HCT116 (cell line): Measurements from ENCODE around the gene NAV3. TPM values are rescaled to one million over a fixed set of nuclear protein-coding genes. Genes with fewer than 3 reads are reported as not detected.

ENCODE experiments used
- ATAC-seq: fragments of 200-7000 bp; cut with Tn5 transposase; 2 replicates; pipeline ENCODE4 v1.9.1; 2020; ENCODE audit warnings: mild to moderate bottlenecking, moderate library complexity
- BruUV-seq: library from RNA; stranded (reverse); fragments of 400-500 nt; replicated peaks from 2 replicates; lab custom pipeline; 2021; lab: Mats Ljungman, UMichigan
- CTCF ChIA-PET: fragments of 300-600 bp; sonication (Branson Sonifier 250); formaldehyde crosslinking; loops from one replicate; lab custom pipeline; 2021; ENCODE audit warnings: antibody characterized with exemption; lab: Charles Lee
- POLR2A ChIA-PET: fragments of 300-600, 350-600 bp; sonication (Branson Sonifier 250); formaldehyde crosslinking; loops from one replicate; lab custom pipeline; 2021; ENCODE audit warnings: antibody characterized with exemption; lab: Charles Lee
- RAD21 ChIA-PET, 2 experiments: fragments of 300-600 bp; sonication (Branson Sonifier 250); formaldehyde crosslinking; loops; one replicate each; lab custom pipeline; 2023; ENCODE audit warnings: low total read pairs in 2 of 2; ENCODE audit not compliant: uncharacterized antibody in 2 of 2, unreplicated experiment in 2 of 2, low non-redundant PET in 1 of 2; lab: Charles Lee
- DNase-seq: peaks from one replicate; pipeline ENCODE4 v3.0.0-alpha.2; 2010; ENCODE audit warnings: low read depth, low spot score
- H2AFZ ChIP-seq: fragments of 200-600 bp; shearing (Covaris generic), sonication (generic); 2 replicates; pipeline ENCODE4 v1.6.1; 2017; ENCODE audit warnings: low read depth, mixed run types, mixed read lengths, antibody characterized with exemption, low read length; ENCODE audit not compliant: poor library complexity, severe bottlenecking
- H3K27ac ChIP-seq: 2 replicates; pipeline ENCODE4 v1.5.1; 2012; ENCODE audit warnings: low read depth, low read length
- H3K27me3 ChIP-seq: fragments of 200-600 bp; sonication (generic); 2 replicates; pipeline ENCODE4 v1.6.1; 2016; ENCODE audit warnings: mixed run types, low read length, mixed read lengths; ENCODE audit not compliant: insufficient read depth
- H3K36me3 ChIP-seq, 2 experiments: fragments of 200-500 bp in 1 of 2; fragments of 200-600 bp in 1 of 2; sonication (Bioruptor generic) in 1 of 2; sonication (generic) in 1 of 2; 2 replicates each; pipeline versions ENCODE4 v1.5.1 to v1.6.1; 2014 to 2016; ENCODE audit warnings: low read length in 2 of 2, inconsistent platforms in 1 of 2, mixed read lengths in 1 of 2, mixed run types in 1 of 2; ENCODE audit not compliant: insufficient read depth in 2 of 2, control insufficient read depth in 1 of 2
- H3K4me1 ChIP-seq, 2 experiments: fragments of 200-600 bp in 1 of 2; sonication (generic) in 1 of 2; 2 replicates each; pipeline versions ENCODE4 v1.5.1 to v1.6.1; 2012 to 2017; ENCODE audit warnings: low read length in 2 of 2, inconsistent platforms in 1 of 2, mild to moderate bottlenecking in 1 of 2, mixed read lengths in 1 of 2, mixed run types in 1 of 2, moderate library complexity in 1 of 2; ENCODE audit not compliant: insufficient read depth in 2 of 2, control insufficient read depth in 1 of 2
- H3K4me2 ChIP-seq: fragments of 200-600 bp; sonication (generic); 2 replicates; pipeline ENCODE4 v1.6.1; 2017; ENCODE audit warnings: mixed run types, low read length, mixed read lengths
- H3K4me3 ChIP-seq, 2 experiments: fragments of 200-600 bp in 1 of 2; sonication (generic) in 1 of 2; replicated peaks in 1 of 2; 2 replicates each; pipeline ENCODE4 v1.5.1; 2011 to 2016; ENCODE audit warnings: low read length in 2 of 2, control low read depth in 1 of 2, low read depth in 1 of 2, mild to moderate bottlenecking in 1 of 2, mixed read lengths in 1 of 2, mixed run types in 1 of 2
- H3K79me2 ChIP-seq: fragments of 200-600 bp; sonication (generic); 2 replicates; pipeline ENCODE4 v1.6.1; 2017; ENCODE audit warnings: mild to moderate bottlenecking, mixed run types, low read length, moderate library complexity, mixed read lengths; ENCODE audit not compliant: insufficient read depth
- H3K9ac ChIP-seq: fragments of 200-600 bp; sonication (generic); 2 replicates; pipeline ENCODE4 v1.6.1; 2016; ENCODE audit warnings: low read length, mixed read lengths
- H3K9me2 ChIP-seq: fragments of 200-600 bp; sonication (generic), shearing (Covaris generic); 2 replicates; pipeline ENCODE4 v1.6.1; 2017; ENCODE audit warnings: mixed run types, mild to moderate bottlenecking, moderate library complexity; ENCODE audit not compliant: insufficient read depth
- H3K9me3 ChIP-seq, 2 experiments: fragments of 200-500 bp in 1 of 2; fragments of 200-600 bp in 1 of 2; sonication (Bioruptor generic) in 1 of 2; sonication (generic) in 1 of 2; 2 replicates each; pipeline ENCODE4 v1.6.1; 2014 to 2017; ENCODE audit warnings: low read length in 2 of 2, mixed read lengths in 2 of 2, inconsistent platforms in 1 of 2, low read depth in 1 of 2, mild to moderate bottlenecking in 1 of 2, mixed run types in 1 of 2, moderate library complexity in 1 of 2; ENCODE audit not compliant: control insufficient read depth in 1 of 2, insufficient read depth in 1 of 2
- H4K20me1 ChIP-seq: fragments of 200-600 bp; sonication (generic), shearing (Covaris generic); 2 replicates; pipeline ENCODE4 v1.6.1; 2017; ENCODE audit warnings: mixed run types, mild to moderate bottlenecking, moderate library complexity; ENCODE audit not compliant: insufficient read depth
- CBX3 ChIP-seq: IDR thresholded peaks from 2 replicates; pipeline ENCODE4 v1.6.1; 2012; ENCODE audit warnings: low read depth
- ELF1 ChIP-seq: IDR thresholded peaks from 2 replicates; pipeline ENCODE4 v1.6.1; 2012; ENCODE audit warnings: low read depth, borderline replicate concordance
- EZH2 ChIP-seq: fragments of 200-600 bp; sonication (generic); IDR thresholded peaks from 2 replicates; pipeline ENCODE4 v1.6.1; 2017; ENCODE audit warnings: antibody characterized with exemption, mixed run types
- EZH2phosphoT487 ChIP-seq: fragments of 200-600 bp; IDR thresholded peaks from 2 replicates; pipeline ENCODE4 v1.6.1; 2018; ENCODE audit warnings: antibody characterized with exemption, borderline replicate concordance
- POLR2AphosphoS5 ChIP-seq: IDR thresholded peaks from 2 replicates; pipeline ENCODE4 v1.6.1; 2011; ENCODE audit warnings: mild to moderate bottlenecking, low read depth, low read length, moderate library complexity
- SIN3A ChIP-seq: IDR thresholded peaks from 2 replicates; pipeline ENCODE4 v1.6.1; 2012; ENCODE audit warnings: low read depth
- SP1 ChIP-seq: IDR thresholded peaks from 2 replicates; pipeline ENCODE4 v1.6.1; 2012; ENCODE audit warnings: low read depth
- SRF ChIP-seq: IDR thresholded peaks from 2 replicates; pipeline ENCODE4 v1.6.1; 2012; ENCODE audit warnings: low read depth
- YY1 ChIP-seq: IDR thresholded peaks from 2 replicates; pipeline ENCODE4 v1.6.1; 2011; ENCODE audit warnings: low read length, low read depth, moderate library complexity, mild to moderate bottlenecking; ENCODE audit not compliant: insufficient replicate concordance; ENCODE audit errors: extremely low read depth
- ZNF274 ChIP-seq: fragments of 200-500 bp; sonication (Bioruptor generic); IDR thresholded peaks from 2 replicates; pipeline ENCODE4 v1.6.1; 2014; ENCODE audit warnings: mild to moderate bottlenecking, low read depth, low read length, inconsistent platforms
- intact Hi-C: fragments of 100-400 bp; cut with micrococcal nuclease; formaldehyde crosslinking; loops from 2 replicates; pipeline ENCODE4 v1.10.0; 2022
- total RNA-seq: library from RNA; stranded (reverse); gene quantifications from one replicate; pipeline ENCODE4 v1.2.1, GENCODE V29; 2021; ENCODE audit not compliant: unreplicated experiment
- TF ChIP-seq, protein P1 (sequence below), 3 experiments: fragments of 200-600 bp in 1 of 3; sonication (generic) in 1 of 3; IDR thresholded peaks in 2 of 3; conservative IDR thresholded peaks in 1 of 3; 2 replicates each; pipeline ENCODE4 v1.5.1; 2012 to 2017; ENCODE audit warnings: low read depth in 2 of 3, low read length in 2 of 3, antibody characterized with exemption in 1 of 3, borderline replicate concordance in 1 of 3, control low read depth in 1 of 3, mild to moderate bottlenecking in 1 of 3, mixed read lengths in 1 of 3, mixed run types in 1 of 3, moderate library complexity in 1 of 3; ENCODE audit not compliant: insufficient read depth in 1 of 3
- TF ChIP-seq, protein P2 (sequence below): IDR thresholded peaks from 2 replicates; pipeline ENCODE4 v1.6.1; 2012
- TF ChIP-seq, protein P3 (sequence below): IDR thresholded peaks from 2 replicates; pipeline ENCODE4 v1.6.1; 2011; ENCODE audit warnings: mild to moderate bottlenecking, low read length, moderate library complexity; ENCODE audit not compliant: insufficient replicate concordance; ENCODE audit errors: extremely low read depth

NAV3 gene
- total RNA-seq, 1 experiment from 2014 or later = 7.8 TPM

DNA sequence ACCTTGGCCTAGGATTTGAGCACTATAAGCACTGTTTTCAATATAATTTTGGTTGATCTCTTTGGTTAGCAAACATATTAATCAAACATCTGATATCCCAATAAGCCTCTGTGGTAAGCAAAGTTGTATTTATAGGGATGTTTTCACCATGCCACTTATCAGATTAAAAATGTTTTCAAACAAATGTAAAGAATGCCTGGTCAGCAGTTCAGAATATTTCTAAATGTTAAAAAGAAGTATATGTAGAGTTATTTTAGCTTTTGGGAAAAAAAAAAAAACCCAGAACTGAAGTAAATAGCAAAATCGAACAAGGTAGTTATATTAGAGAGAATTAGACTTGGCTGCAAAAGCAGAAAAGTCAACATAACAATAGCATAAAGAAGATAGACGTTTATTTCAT lies 3.9 kb downstream of the NAV3 start:
- Histone ChIP-seq H3K27me3 (no peaks in the 10 kb centered on the region), H3K4me1 (no peaks in the 10 kb centered on the region), H3K9ac (no peak overlapping the region)
- DNase-seq = no peak
- POLR2A ChIA-PET = no interaction called here
- TF ChIP-seq SP1 = no peak
- no peak for TF ChIP-seq EZH2phosphoT487
- no peak for TF ChIP-seq EZH2
- TF ChIP-seq ZNF274 = no peak
- no peak for TF ChIP-seq YY1
- TF ChIP-seq, protein P1, sequence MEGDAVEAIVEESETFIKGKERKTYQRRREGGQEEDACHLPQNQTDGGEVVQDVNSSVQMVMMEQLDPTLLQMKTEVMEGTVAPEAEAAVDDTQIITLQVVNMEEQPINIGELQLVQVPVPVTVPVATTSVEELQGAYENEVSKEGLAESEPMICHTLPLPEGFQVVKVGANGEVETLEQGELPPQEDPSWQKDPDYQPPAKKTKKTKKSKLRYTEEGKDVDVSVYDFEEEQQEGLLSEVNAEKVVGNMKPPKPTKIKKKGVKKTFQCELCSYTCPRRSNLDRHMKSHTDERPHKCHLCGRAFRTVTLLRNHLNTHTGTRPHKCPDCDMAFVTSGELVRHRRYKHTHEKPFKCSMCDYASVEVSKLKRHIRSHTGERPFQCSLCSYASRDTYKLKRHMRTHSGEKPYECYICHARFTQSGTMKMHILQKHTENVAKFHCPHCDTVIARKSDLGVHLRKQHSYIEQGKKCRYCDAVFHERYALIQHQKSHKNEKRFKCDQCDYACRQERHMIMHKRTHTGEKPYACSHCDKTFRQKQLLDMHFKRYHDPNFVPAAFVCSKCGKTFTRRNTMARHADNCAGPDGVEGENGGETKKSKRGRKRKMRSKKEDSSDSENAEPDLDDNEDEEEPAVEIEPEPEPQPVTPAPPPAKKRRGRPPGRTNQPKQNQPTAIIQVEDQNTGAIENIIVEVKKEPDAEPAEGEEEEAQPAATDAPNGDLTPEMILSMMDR (IDR thresholded peaks at IDR 0.05 in 2 of 3, conservative IDR thresholded peaks at IDR 0.05 in 1 of 3; ENCODE audit: borderline replicate concordance in 1 of 3, insufficient read depth in 1 of 3, low read depth in 2 of 3, low read length in 2 of 3) = no peak
- TF ChIP-seq SRF = no peak
- TF ChIP-seq SIN3A = no peak
- TF ChIP-seq, protein P2, sequence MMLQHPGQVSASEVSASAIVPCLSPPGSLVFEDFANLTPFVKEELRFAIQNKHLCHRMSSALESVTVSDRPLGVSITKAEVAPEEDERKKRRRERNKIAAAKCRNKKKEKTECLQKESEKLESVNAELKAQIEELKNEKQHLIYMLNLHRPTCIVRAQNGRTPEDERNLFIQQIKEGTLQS = no peak
- TF ChIP-seq CBX3 = no peak
- TF ChIP-seq POLR2AphosphoS5 = no peak
- TF ChIP-seq, protein P3, sequence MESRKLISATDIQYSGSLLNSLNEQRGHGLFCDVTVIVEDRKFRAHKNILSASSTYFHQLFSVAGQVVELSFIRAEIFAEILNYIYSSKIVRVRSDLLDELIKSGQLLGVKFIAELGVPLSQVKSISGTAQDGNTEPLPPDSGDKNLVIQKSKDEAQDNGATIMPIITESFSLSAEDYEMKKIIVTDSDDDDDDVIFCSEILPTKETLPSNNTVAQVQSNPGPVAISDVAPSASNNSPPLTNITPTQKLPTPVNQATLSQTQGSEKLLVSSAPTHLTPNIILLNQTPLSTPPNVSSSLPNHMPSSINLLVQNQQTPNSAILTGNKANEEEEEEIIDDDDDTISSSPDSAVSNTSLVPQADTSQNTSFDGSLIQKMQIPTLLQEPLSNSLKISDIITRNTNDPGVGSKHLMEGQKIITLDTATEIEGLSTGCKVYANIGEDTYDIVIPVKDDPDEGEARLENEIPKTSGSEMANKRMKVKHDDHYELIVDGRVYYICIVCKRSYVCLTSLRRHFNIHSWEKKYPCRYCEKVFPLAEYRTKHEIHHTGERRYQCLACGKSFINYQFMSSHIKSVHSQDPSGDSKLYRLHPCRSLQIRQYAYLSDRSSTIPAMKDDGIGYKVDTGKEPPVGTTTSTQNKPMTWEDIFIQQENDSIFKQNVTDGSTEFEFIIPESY = no peak
- no peak for TF ChIP-seq ELF1
- TF ChIP-seq, all 23 proteins: peak for 0
- intact Hi-C loops = no loop called here
- Histone ChIP-seq H3K9me3 (no peaks in the 10 kb centered on the region), H2AFZ (no peak overlapping the region), H3K27ac (no peak overlapping the region), H3K36me3 (no peaks in the 10 kb centered on the region), H4K20me1 (no peaks in the 10 kb centered on the region), H3K9me2 (no peaks in the 10 kb centered on the region), H3K4me3 (no peak overlapping the region), H3K4me2 (no peak overlapping the region), H3K79me2 (no peaks in the 10 kb centered on the region)
- RAD21 ChIA-PET = no interaction called here
- BruUV-seq = no TSS peak
- no peak for ATAC-seq
- CTCF ChIA-PET = no interaction called here
